ENCODE results near the gene PHLPP1. TPM values are rescaled to one million over a fixed set of nuclear protein-coding genes. Genes with fewer than 3 reads are reported as not detected.

Gene PHLPP1

GRCh38 chr18:63022429-63023022, 307.2 kb downstream of the PHLPP1 start:
- 75% methylated on average over 26 of the region's 26 CpGs for WGBS
- H3K4me2 ChIP-seq (ENCODE audit: low read length, poor library complexity, severe bottlenecking), result no peak overlapping the region
- H3K9ac ChIP-seq (ENCODE audit: low read length), result no peak overlapping the region
- H3K79me1 ChIP-seq (replicated peaks; ENCODE audit: low read length, poor library complexity, severe bottlenecking), result no peaks in the 10 kb centered on the region
- H2BK12ac ChIP-seq (ENCODE audit: low read length in 2 of 2), result no peak overlapping the region
- H4K8ac ChIP-seq (ENCODE audit: low read length), result no peak overlapping the region
- no peak overlapping the region for H2AK5ac ChIP-seq (ENCODE audit: low read length, severe bottlenecking)
- no peak overlapping the region for H2BK15ac ChIP-seq (ENCODE audit: low read depth, poor library complexity, severe bottlenecking)
- no peak overlapping the region for H2AFZ ChIP-seq (ENCODE audit: low read depth, low read length)
- H3K14ac ChIP-seq (ENCODE audit: low read length in 2 of 2), result no peak overlapping the region
- peaks cover 10% of the 10 kb centered on the region for H3K9me3 ChIP-seq (ENCODE audit: control insufficient read depth, low read length)
- H3K23ac ChIP-seq (ENCODE audit: low read length in 2 of 2), result no peak overlapping the region
- no peak overlapping the region for H2BK120ac ChIP-seq (ENCODE audit: low read depth, low read length)
- no peak overlapping the region for H2BK5ac ChIP-seq (ENCODE audit: low read depth, low read length, poor library complexity, severe bottlenecking)
- no peaks in the 10 kb centered on the region for H3K36me3 ChIP-seq (ENCODE audit: control insufficient read depth in 1 of 2, insufficient read depth in 2 of 2, low read depth in 1 of 2, low read length in 2 of 2)
- H3K27ac ChIP-seq (ENCODE audit: low read length, poor library complexity, severe bottlenecking), result no peak overlapping the region
- no peak overlapping the region for H3K4ac ChIP-seq (ENCODE audit: low read depth in 1 of 2, low read length in 2 of 2)
- DNase-seq, result no peak
- H4K91ac ChIP-seq (ENCODE audit: low read length), result no peak overlapping the region
- H3K27me3 ChIP-seq (ENCODE audit: control insufficient read depth in 1 of 2, insufficient read depth in 1 of 2, low read length in 2 of 2), result peaks cover 5 to 10% of the 10 kb centered on the region in 2 experiments
- no peak overlapping the region for H3K4me3 ChIP-seq (ENCODE audit: insufficient read depth in 1 of 2, low read depth in 1 of 2, low read length in 2 of 2)
- no peak overlapping the region for H3K18ac ChIP-seq (ENCODE audit: low read depth in 1 of 2, low read length in 2 of 2)
- no peaks in the 10 kb centered on the region for H3K4me1 ChIP-seq (ENCODE audit: control insufficient read depth, insufficient read depth, low read depth, low read length)

GRCh38 chr18:63025251-63026090, 310.1 kb downstream of the PHLPP1 start:
- H3K23ac ChIP-seq (ENCODE audit: low read length in 2 of 2), result no peak overlapping the region
- no peak overlapping the region for H2BK5ac ChIP-seq (ENCODE audit: low read depth, low read length, poor library complexity, severe bottlenecking)
- no peak overlapping the region for H2AFZ ChIP-seq (ENCODE audit: low read depth, low read length)
- H3K9ac ChIP-seq (ENCODE audit: low read length), result no peak overlapping the region
- no peak overlapping the region for H2BK120ac ChIP-seq (ENCODE audit: low read depth, low read length)
- H3K4me3 ChIP-seq (ENCODE audit: insufficient read depth in 1 of 2, low read depth in 1 of 2, low read length in 2 of 2), result no peak overlapping the region
- no peaks in the 10 kb centered on the region for H3K9me3 ChIP-seq (ENCODE audit: control insufficient read depth, low read length)
- H4K91ac ChIP-seq (ENCODE audit: low read length), result no peak overlapping the region
- H3K4me1 ChIP-seq (ENCODE audit: control insufficient read depth, insufficient read depth, low read depth, low read length), result no peaks in the 10 kb centered on the region
- H3K4ac ChIP-seq (ENCODE audit: low read depth in 1 of 2, low read length in 2 of 2), result no peak overlapping the region
- 77% methylated on average over 8 of the region's 12 CpGs for WGBS
- no peak overlapping the region for H2BK12ac ChIP-seq (ENCODE audit: low read length in 2 of 2)
- no peak overlapping the region for H3K27ac ChIP-seq (ENCODE audit: low read length, poor library complexity, severe bottlenecking)
- peak overlapping the region; percentile 17 for H4K8ac ChIP-seq (ENCODE audit: low read length)
- H3K36me3 ChIP-seq (ENCODE audit: control insufficient read depth in 1 of 2, insufficient read depth in 2 of 2, low read depth in 1 of 2, low read length in 2 of 2), result no peaks in the 10 kb centered on the region
- H3K27me3 ChIP-seq (ENCODE audit: control insufficient read depth in 1 of 2, insufficient read depth in 1 of 2, low read length in 2 of 2), result no peaks in the 10 kb centered on the region
- H3K14ac ChIP-seq (ENCODE audit: low read length in 2 of 2), result peak overlapping the region in 1 of 2 experiments; percentile 17
- H2BK15ac ChIP-seq (ENCODE audit: low read depth, poor library complexity, severe bottlenecking), result no peak overlapping the region
- no peak overlapping the region for H3K18ac ChIP-seq (ENCODE audit: low read depth in 1 of 2, low read length in 2 of 2)
- no peak overlapping the region for H2AK5ac ChIP-seq (ENCODE audit: low read length, severe bottlenecking)
- H3K79me1 ChIP-seq (replicated peaks; ENCODE audit: low read length, poor library complexity, severe bottlenecking), result no peaks in the 10 kb centered on the region
- no peak overlapping the region for H3K4me2 ChIP-seq (ENCODE audit: low read length, poor library complexity, severe bottlenecking)
- no peak for DNase-seq

GRCh38 chr18:63028380-63028779, 313.0 kb downstream of the PHLPP1 start:
- Histone ChIP-seq H3K36me3 (ENCODE audit: control insufficient read depth in 1 of 2, insufficient read depth in 2 of 2, low read depth in 1 of 2, low read length in 2 of 2) (no peaks in the 10 kb centered on the region), H3K4me3 (ENCODE audit: insufficient read depth in 1 of 2, low read depth in 1 of 2, low read length in 2 of 2) (no peak overlapping the region), H3K18ac (ENCODE audit: low read depth in 1 of 2, low read length in 2 of 2) (no peak overlapping the region), H3K4me2 (ENCODE audit: low read length, poor library complexity, severe bottlenecking) (no peak overlapping the region), H3K23ac (ENCODE audit: low read length in 2 of 2) (no peak overlapping the region), H3K14ac (ENCODE audit: low read length in 2 of 2) (no peak overlapping the region), H2BK15ac (ENCODE audit: low read depth, poor library complexity, severe bottlenecking) (no peak overlapping the region), H3K9ac (ENCODE audit: low read length) (no peak overlapping the region), H2AK5ac (ENCODE audit: low read length, severe bottlenecking) (no peak overlapping the region), H4K8ac (ENCODE audit: low read length) (no peak overlapping the region), H3K4me1 (ENCODE audit: control insufficient read depth, insufficient read depth, low read depth, low read length) (no peaks in the 10 kb centered on the region), H2BK5ac (ENCODE audit: low read depth, low read length, poor library complexity, severe bottlenecking) (no peak overlapping the region), H2AFZ (ENCODE audit: low read depth, low read length) (no peak overlapping the region), H3K27ac (ENCODE audit: low read length, poor library complexity, severe bottlenecking) (no peak overlapping the region), H2BK120ac (ENCODE audit: low read depth, low read length) (no peak overlapping the region), H4K91ac (ENCODE audit: low read length) (no peak overlapping the region), H3K79me1 (replicated peaks; ENCODE audit: low read length, poor library complexity, severe bottlenecking) (no peaks in the 10 kb centered on the region), H2BK12ac (ENCODE audit: low read length in 2 of 2) (no peak overlapping the region), H3K4ac (ENCODE audit: low read depth in 1 of 2, low read length in 2 of 2) (no peak overlapping the region), H3K9me3 (ENCODE audit: control insufficient read depth, low read length) (no peaks in the 10 kb centered on the region), H3K27me3 (ENCODE audit: control insufficient read depth in 1 of 2, insufficient read depth in 1 of 2, low read length in 2 of 2) (no peaks in the 10 kb centered on the region)
- DNase-seq, result no peak
- WGBS, result 91% methylated on average over 2 of the region's 2 CpGs

Small RNA genes within 50 kb of the gene (small RNA-seq; reads per million reads assigned to genes)
- gene RNU6-142P (ENCODE audit: low read depth), result not detected
